ENCODE data around the gene MYBPH.

MYBPH gene

DNA sequence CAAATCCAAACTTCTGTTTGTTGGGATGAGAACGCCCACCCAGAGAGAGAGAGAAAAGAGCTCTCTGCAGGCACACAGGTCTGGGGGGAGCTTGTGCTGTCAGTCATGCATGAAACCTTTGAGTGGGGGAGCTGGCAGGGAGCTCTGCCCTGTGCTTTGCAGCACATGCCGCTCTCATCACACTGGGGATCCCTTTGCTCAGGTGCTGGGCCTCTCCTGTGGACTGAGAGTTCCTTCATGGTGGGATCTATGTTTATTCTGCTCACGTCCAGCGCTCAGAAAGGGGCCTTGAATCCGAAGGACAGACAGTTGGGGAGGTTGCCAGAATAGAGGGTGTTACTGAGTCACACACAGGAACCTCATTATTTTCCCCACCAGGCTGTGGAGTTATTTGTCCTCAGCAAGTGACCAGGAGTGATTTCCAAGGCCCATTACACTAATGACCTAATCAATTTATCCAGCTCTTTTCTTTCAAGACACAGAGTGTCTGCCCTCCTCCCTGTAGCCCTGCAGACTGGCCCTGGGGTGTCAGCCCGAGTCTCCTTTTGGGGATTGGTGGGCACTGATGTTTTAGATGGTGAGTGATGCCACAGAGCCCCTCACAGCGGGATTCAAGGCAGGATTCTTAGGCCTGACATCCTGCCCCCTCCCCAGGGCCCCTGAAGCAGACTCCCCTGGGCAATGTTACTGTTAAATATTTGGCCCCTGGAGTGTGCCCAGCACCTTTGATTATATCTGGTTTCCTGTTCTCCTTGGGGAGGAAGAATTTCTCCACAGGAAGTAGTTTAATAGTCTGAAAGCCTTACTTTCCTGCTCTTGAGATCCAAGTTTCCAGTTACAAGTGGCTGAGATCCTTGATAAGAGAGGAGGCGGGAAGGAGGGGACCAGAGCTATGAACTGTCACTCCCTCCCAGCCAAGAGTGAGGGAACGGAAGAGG is 22.3 kb downstream of the MYBPH start:
- H3K4me3 ChIP-seq (ENCODE audit: low read depth, low read length) = no peak overlapping the region
- DNase-seq (ENCODE audit: low read depth) = no peak

DNA sequence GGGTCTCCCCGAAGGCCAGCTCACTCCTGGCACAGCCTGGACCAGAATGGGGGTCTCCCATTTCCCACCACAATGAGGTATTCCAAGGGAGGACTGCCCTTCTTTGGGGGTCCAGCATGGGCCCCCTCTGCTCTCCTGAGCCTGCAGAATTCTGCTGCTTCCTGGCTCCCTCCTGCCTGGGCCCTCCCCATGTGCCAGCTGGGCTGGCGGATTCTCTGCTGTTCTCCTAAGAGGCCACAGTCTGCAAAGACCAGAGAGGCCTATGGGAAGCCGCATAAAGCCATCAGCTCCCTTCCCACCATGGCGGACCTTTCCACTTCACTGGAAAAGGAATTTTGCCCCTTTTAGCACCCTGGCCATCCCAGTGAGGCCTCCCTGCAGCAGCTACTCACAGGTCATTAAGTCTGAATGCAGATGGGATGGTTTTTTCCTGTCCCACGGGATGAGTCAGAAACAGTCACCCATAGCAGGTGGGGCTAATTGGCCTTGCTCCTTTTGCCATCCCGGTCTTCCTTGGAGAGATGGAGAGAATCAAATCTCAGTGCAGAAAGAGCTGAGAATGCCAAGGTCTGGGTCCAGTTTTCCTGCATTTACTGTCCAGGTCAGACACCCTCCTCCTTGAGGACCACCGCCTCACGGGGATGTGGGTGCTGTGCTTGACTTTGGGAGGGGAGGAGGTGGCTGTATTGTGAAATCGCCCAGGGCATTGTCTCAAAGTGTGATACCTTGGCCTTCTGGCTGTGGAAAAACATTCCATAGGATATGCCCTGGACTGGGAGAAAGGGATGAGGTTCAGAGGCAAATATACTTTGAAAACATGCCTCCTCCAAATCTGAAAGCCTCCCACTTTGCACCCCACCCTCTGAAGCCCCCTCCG is 23.2 kb downstream of the MYBPH start:
- no peak overlapping the region for H3K4me3 ChIP-seq (ENCODE audit: low read depth, low read length)
- no peak for DNase-seq (ENCODE audit: low read depth)

GRCh38 chr1:203151362-203152157 is 24.1 kb downstream of the MYBPH start:
- no peak for DNase-seq (ENCODE audit: low read depth)
- no peak overlapping the region for H3K4me3 ChIP-seq (ENCODE audit: low read depth, low read length)

- no peak for DNase-seq (ENCODE audit: low read depth)
These were observed 24.9 kb downstream of the MYBPH start for GRCh38 chr1:203150511-203151297.

DNA sequence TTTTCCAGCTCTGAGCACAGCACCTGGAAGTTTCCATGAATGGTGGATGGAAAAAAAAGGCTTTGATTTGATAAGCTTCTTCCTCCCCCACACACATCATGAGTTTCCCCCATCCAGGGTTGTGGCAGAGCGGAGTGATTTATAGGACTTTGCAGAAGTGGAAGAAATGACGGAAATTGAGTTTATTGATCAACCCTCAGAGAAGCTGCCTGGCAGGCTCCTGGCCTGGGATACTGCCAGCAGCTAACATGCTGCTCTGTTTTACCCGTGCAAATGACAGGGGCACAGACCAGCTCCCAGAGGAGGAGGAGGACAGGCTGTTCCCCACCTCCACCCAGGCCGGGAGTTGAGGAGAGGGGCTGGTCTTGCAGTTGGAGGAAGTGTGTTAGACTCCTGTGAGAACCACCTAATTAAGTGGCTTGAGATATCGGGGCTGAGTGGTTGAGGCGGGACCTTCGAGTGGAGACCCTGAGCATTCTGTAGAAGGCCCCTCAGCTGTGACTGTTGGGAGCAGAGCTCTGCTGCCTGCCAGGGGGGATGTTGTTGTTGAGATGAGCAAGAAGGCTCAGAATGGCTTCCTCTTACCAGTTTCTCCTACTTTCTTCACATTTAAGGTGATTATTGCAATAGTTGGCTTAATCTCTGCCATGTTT is 26.3 kb downstream of the MYBPH start:
- no peak for DNase-seq (ENCODE audit: low read depth)
- H3K4me3 ChIP-seq (ENCODE audit: low read depth, low read length) = no peak overlapping the region

More at GRCh38 chr1:203150511-203151297, 24.9 kb downstream of the MYBPH start:
- no peak overlapping the region for H3K4me3 ChIP-seq (ENCODE audit: low read depth, low read length)

GRCh38 chr1:203148579-203148978 is 27.0 kb downstream of the MYBPH start:
- H3K4me3 ChIP-seq (ENCODE audit: low read depth, low read length) = no peak overlapping the region
- no peak for DNase-seq (ENCODE audit: low read depth)

DNA sequence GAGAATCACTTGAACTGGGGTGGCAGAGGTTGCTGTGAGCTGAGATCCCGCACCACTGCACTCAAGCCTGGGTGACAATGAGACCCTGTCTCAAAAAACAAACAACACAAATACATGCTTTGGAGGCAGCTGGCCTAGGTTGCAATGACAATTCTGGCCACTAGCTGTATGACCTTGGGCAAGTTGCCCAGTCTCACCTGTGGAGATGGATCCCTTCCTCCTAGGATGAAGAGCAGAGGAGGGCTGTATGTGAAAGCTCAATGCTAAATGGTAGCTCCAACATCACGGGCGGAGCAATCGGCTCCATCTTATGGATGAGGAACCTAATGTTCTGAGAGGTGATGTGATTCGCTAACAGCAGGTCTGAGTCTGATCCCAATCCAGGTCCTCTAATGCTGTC is 27.5 kb downstream of the MYBPH start:
- H3K4me3 ChIP-seq (ENCODE audit: low read depth, low read length) = no peak overlapping the region
- DNase-seq (ENCODE audit: low read depth) = no peak

DNA sequence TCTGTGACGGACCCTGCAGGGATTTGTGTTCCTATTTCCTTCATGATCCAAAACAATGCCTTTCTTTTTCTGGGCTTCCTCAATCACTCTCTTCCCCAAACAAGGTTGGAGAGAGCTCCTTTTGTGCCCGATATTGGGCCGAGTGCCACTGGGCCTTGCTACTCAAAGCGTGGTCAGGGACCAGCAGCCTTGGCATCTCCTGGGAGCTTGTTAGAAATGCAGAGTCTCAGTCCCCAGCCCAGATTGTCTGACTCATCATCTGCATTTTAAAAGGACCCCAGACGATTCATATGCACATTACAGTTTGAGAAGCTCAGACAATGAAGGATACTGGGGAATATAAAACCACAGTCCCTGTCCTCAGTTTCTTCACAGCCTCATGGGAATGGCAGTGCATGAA is 28.2 kb downstream of the MYBPH start:
- no peak for DNase-seq (ENCODE audit: low read depth)
- no peak overlapping the region for H3K4me3 ChIP-seq (ENCODE audit: low read depth, low read length)

GRCh38 chr1:203146537-203146936 is 29.1 kb downstream of the MYBPH start:
- H3K4me3 ChIP-seq (ENCODE audit: low read depth, low read length) = no peak overlapping the region
- no peak for DNase-seq (ENCODE audit: low read depth)

DNA sequence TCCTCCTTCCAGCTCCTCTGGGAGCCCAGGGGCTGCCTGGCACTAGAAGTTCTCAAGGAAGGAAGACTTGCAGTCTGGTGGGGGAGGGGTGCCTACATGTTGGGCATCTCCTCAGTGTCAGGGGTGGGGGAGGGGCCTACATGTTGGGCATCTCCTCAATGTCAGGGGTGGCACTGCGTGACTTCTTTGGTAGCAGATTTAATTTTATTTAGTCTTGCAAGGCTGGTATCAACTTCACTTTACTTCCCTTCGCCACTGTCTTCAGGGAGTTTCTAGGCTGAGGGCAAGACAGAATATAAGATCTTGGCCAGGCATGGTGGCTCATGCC is 29.6 kb downstream of the MYBPH start:
- H3K4me3 ChIP-seq (ENCODE audit: low read depth, low read length) = no peak overlapping the region
- DNase-seq (ENCODE audit: low read depth) = no peak

GRCh38 chr1:203145321-203146041 is 30.1 kb downstream of the MYBPH start:
- no peak overlapping the region for H3K4me3 ChIP-seq (ENCODE audit: low read depth, low read length)
- DNase-seq (ENCODE audit: low read depth) = no peak

DNA sequence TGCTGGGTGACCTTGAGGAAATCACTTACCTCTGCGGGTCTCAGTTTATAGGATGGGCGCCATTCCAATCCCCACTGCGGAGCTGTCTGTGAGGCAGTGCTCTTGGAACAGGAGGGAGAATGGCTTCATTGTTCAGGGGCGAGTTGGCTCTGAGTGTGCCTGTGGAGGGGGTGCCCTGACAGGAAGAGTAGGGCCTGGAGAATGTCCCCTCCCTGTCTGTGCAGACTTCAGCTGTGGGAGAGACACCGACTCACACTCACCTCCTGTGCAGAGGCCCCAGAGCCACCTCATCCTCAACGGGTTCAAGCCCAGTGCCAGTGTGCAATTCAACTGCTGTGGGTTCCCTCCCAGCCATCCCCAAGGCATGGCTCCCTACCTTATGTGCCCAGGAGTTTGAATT is 31.0 kb downstream of the MYBPH start:
- no peak for DNase-seq (ENCODE audit: low read depth)
- no peak overlapping the region for H3K4me3 ChIP-seq (ENCODE audit: low read depth, low read length)

- H3K4me3 ChIP-seq (ENCODE audit: low read depth, low read length) = no peak overlapping the region
- DNase-seq (ENCODE audit: low read depth) = no peak
These were observed 32.0 kb downstream of the MYBPH start for GRCh38 chr1:203143641-203144040.

- H3K4me3 ChIP-seq (ENCODE audit: low read depth, low read length) = no peak overlapping the region
- DNase-seq (ENCODE audit: low read depth) = no peak
These were observed 32.8 kb downstream of the MYBPH start for GRCh38 chr1:203142684-203143408.

DNA sequence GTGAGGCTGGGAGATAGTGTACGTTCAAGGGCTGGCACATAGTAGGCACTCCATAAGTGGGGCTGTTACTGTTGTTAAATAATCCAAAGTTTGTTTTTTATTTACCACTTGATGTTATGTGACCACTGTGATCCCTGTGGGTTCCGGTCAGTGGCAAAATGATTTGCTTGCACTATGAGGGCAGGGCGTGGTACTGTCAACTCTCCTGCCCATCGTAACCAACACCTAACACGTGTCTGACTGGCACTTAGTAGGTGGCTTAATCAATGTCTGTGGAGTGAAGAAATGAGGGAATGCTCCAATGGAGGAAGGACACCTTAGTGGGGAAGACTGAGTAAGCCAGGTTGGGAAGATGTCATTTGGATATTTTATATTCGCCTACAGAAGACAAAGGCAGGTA is 33.5 kb downstream of the MYBPH start:
- no peak overlapping the region for H3K4me3 ChIP-seq (ENCODE audit: low read depth, low read length)
- DNase-seq (ENCODE audit: low read depth) = no peak

GRCh38 chr1:203140743-203141520 is 34.7 kb downstream of the MYBPH start:
- no peak for DNase-seq (ENCODE audit: low read depth)
- no peak overlapping the region for H3K4me3 ChIP-seq (ENCODE audit: low read depth, low read length)

Measured in skeletal muscle cell (primary cell).